PC-3 (cell line): Measurements from ENCODE around the gene RAET1L. TPM values are rescaled to one million over a fixed set of nuclear protein-coding genes. Genes with fewer than 3 reads are reported as not detected.

Source experiments
- ATAC-seq: fragments of 200-7000 bp; cut with Tn5 transposase; 2 replicates; pipeline ENCODE4 v1.9.1; 2020; ENCODE audit warnings: mild to moderate bottlenecking, moderate library complexity
- BruUV-seq: library from RNA; stranded (reverse); fragments of 400-500 nt; replicated peaks from 2 replicates; lab custom pipeline; 2021; lab: Mats Ljungman, UMichigan
- CTCF ChIA-PET: fragments of 300-600 bp; sonication (Branson Sonifier 250); formaldehyde crosslinking; loops from one replicate; lab custom pipeline; 2022; ENCODE audit warnings: antibody characterized with exemption; lab: Charles Lee
- POLR2A ChIA-PET: fragments of 300-600 bp; sonication (Branson Sonifier 250); formaldehyde crosslinking; loops from one replicate; lab custom pipeline; 2022; ENCODE audit warnings: antibody characterized with exemption; ENCODE audit not compliant: unreplicated experiment; lab: Charles Lee
- DNase-seq: peaks from one replicate; pipeline ENCODE4 v3.0.0-alpha.2; 2015
- H2AFZ ChIP-seq: fragments of 300-600 bp; sonication (generic); 2 replicates; pipeline ENCODE4 v1.6.0; 2016; ENCODE audit warnings: antibody characterized with exemption, low read length
- H3F3A ChIP-seq: fragments of 300-600 bp; sonication (generic); one replicate; pipeline ENCODE4 v1.6.0; 2017; ENCODE audit warnings: antibody characterized with exemption, low read length, control low read depth, mild to moderate bottlenecking; ENCODE audit not compliant: unreplicated experiment
- H3K27ac ChIP-seq: fragments of 300-600 bp; sonication (generic); 2 replicates; pipeline ENCODE4 v1.5.1; 2016; ENCODE audit warnings: mild to moderate bottlenecking, low read length
- H3K27me3 ChIP-seq: fragments of 300-600 bp; sonication (generic); 2 replicates; pipeline ENCODE4 v1.6.1; 2016; ENCODE audit warnings: low read length, mixed read lengths
- H3K36me3 ChIP-seq: fragments of 300-600 bp; sonication (generic); 2 replicates; pipeline ENCODE4 v1.6.1; 2016; ENCODE audit warnings: low read depth, mixed run types, low read length, mixed read lengths
- H3K4me1 ChIP-seq: fragments of 300-600 bp; sonication (generic); 2 replicates; pipeline ENCODE4 v1.5.1; 2016; ENCODE audit warnings: low read length; ENCODE audit not compliant: insufficient read depth
- H3K4me2 ChIP-seq: fragments of 300-600 bp; sonication (generic); 2 replicates; pipeline ENCODE4 v1.6.0; 2016; ENCODE audit warnings: low read length
- H3K4me3 ChIP-seq: fragments of 300-600 bp; sonication (generic); 2 replicates; pipeline ENCODE4 v1.5.1; 2016; ENCODE audit warnings: mild to moderate bottlenecking, low read length, mixed read lengths
- H3K79me2 ChIP-seq: fragments of 300-600 bp; sonication (generic); 2 replicates; pipeline ENCODE4 v1.6.1; 2017; ENCODE audit warnings: low read length, mixed read lengths
- H3K9ac ChIP-seq: fragments of 300-600 bp; sonication (generic); 2 replicates; pipeline ENCODE4 v1.6.0; 2016; ENCODE audit warnings: mild to moderate bottlenecking, low read length
- H3K9me2 ChIP-seq: fragments of 300-600 bp; sonication (generic); replicated peaks from 2 replicates; pipeline ENCODE4 v1.6.1; 2016; ENCODE audit warnings: mixed run types, low read length, mixed read lengths
- H3K9me3 ChIP-seq: fragments of 300-600 bp; sonication (generic); 2 replicates; pipeline ENCODE4 v1.6.1; 2016; ENCODE audit warnings: low read length, mixed read lengths
- H4K20me1 ChIP-seq: fragments of 300-600 bp; sonication (generic); 2 replicates; pipeline ENCODE4 v1.6.1; 2016; ENCODE audit warnings: low read length, mixed read lengths
- CTCF ChIP-seq: fragments of 300-600 bp; sonication (generic); conservative IDR thresholded peaks from 2 replicates; pipeline ENCODE4 v1.5.1; 2017; ENCODE audit warnings: antibody characterized with exemption, low read depth, mild to moderate bottlenecking, low read length
- EZH2 ChIP-seq: fragments of 300-600 bp; sonication (generic); IDR thresholded peaks from one replicate; pipeline ENCODE4 v1.6.1; 2017; ENCODE audit warnings: antibody characterized with exemption, mild to moderate bottlenecking, low read length; ENCODE audit not compliant: unreplicated experiment
- EZH2phosphoT487 ChIP-seq: fragments of 300-600 bp; sonication (generic); IDR thresholded peaks from 2 replicates; pipeline ENCODE4 v1.6.1; 2018; ENCODE audit warnings: mild to moderate bottlenecking, antibody characterized with exemption, low read length, borderline replicate concordance
- intact Hi-C: fragments of 100-400 bp; cut with micrococcal nuclease; formaldehyde crosslinking; loops from 2 replicates; pipeline ENCODE4 v1.9.0; 2023
- total RNA-seq: library from RNA; depleted of rRNA; stranded (reverse); fragments of >200 nt; gene quantifications from 2 replicates; pipeline ENCODE4 v1.2.3, GENCODE V29; 2014

The RAET1L gene
- total RNA-seq, 1 experiment from 2014 or later = 3.6 TPM

GRCh38 chr6:149988550-149989346 lies 36.6 kb downstream of the RAET1L start:
- no peaks in the 10 kb centered on the region for H4K20me1 ChIP-seq
- no peak for ATAC-seq

GRCh38 chr6:149987602-149988107 lies 37.7 kb downstream of the RAET1L start:
- peaks cover 81% of the 10 kb centered on the region for H3K27me3 ChIP-seq
- no peaks in the 10 kb centered on the region for H3K4me1 ChIP-seq
- intact Hi-C loops = no loop called here
- H3K4me2 ChIP-seq = no peak overlapping the region
- no peaks in the 10 kb centered on the region for H3K9me2 ChIP-seq
- no peak overlapping the region for H2AFZ ChIP-seq
- CTCF ChIA-PET = no interaction called here
- BruUV-seq = no TSS peak
- no peak overlapping the region for H3K4me3 ChIP-seq
- no peaks in the 10 kb centered on the region for H3K79me2 ChIP-seq
- no peaks in the 10 kb centered on the region for H4K20me1 ChIP-seq
- no peaks in the 10 kb centered on the region for H3K9me3 ChIP-seq
- no peaks in the 10 kb centered on the region for H3K36me3 ChIP-seq
- no peaks in the 10 kb centered on the region for H3F3A ChIP-seq
- H3K27ac ChIP-seq = no peak overlapping the region
- no peak for TF ChIP-seq EZH2phosphoT487
- TF ChIP-seq EZH2 = no peak
- no peak for TF ChIP-seq CTCF
- POLR2A ChIA-PET = no interaction called here
- ATAC-seq (no peak), DNase-seq (no peak)
- H3K9ac ChIP-seq = no peak overlapping the region

More at GRCh38 chr6:149988550-149989346, 36.6 kb downstream of the RAET1L start:
- Histone ChIP-seq H3K79me2 (no peaks in the 10 kb centered on the region), H3K4me3 (no peak overlapping the region), H3K4me1 (no peaks in the 10 kb centered on the region), H3K27me3 (peaks cover 75% of the 10 kb centered on the region), H3K9ac (no peak overlapping the region), H3K4me2 (no peak overlapping the region), H2AFZ (no peak overlapping the region), H3F3A (no peaks in the 10 kb centered on the region), H3K9me2 (no peaks in the 10 kb centered on the region), H3K27ac (no peak overlapping the region), H3K36me3 (no peaks in the 10 kb centered on the region), H3K9me3 (no peaks in the 10 kb centered on the region)
- CTCF ChIA-PET = interaction anchor here (0.6 kb wide), 1 partner anchor 54 kb away, joined by 8 read pairs; no protein-coding TSS in a partner anchor
- DNase-seq = no peak
- TF ChIP-seq EZH2phosphoT487 (no peak), EZH2 (no peak), CTCF (no peak)
- intact Hi-C loops = no loop called here
- POLR2A ChIA-PET = no interaction called here
- BruUV-seq = no TSS peak

- no peaks in the 10 kb centered on the region for H3K79me2 ChIP-seq
- intact Hi-C loops = no loop called here
- BruUV-seq = no TSS peak
- ATAC-seq (no peak), DNase-seq (no peak)
- ChIA-PET POLR2A (no interaction called here), CTCF (no interaction called here)
- no peaks in the 10 kb centered on the region for H3K36me3 ChIP-seq
- H4K20me1 ChIP-seq = no peaks in the 10 kb centered on the region
- TF ChIP-seq EZH2phosphoT487 = no peak
- TF ChIP-seq CTCF = no peak
- TF ChIP-seq EZH2 = no peak
- H3F3A ChIP-seq = no peaks in the 10 kb centered on the region
- peaks cover 64% of the 10 kb centered on the region for H3K27me3 ChIP-seq
- H3K4me2 ChIP-seq = no peak overlapping the region
- H3K4me3 ChIP-seq = no peak overlapping the region
- no peak overlapping the region for H3K27ac ChIP-seq
- no peaks in the 10 kb centered on the region for H3K9me2 ChIP-seq
- H3K9ac ChIP-seq = no peak overlapping the region
- no peaks in the 10 kb centered on the region for H3K9me3 ChIP-seq
- no peaks in the 10 kb centered on the region for H3K4me1 ChIP-seq
- H2AFZ ChIP-seq = no peak overlapping the region
These were observed 39.8 kb downstream of the RAET1L start for GRCh38 chr6:149985481-149985937.
